Colonic mucosa (tissue), 4 donors: ENCODE data around the gene DCXR. TPM values are rescaled to one million over a fixed set of nuclear protein-coding genes. Genes with fewer than 3 reads are reported as not detected.

ENCODE experiments used
- DNase-seq: peaks from one replicate; pipeline ENCODE4 v3.0.0-alpha.2; 2020
- H3K27ac ChIP-seq: fragments of 200-600 bp; one replicate; pipeline ENCODE4 v1.8.0; 2021
- H3K27me3 ChIP-seq: fragments of 200-600 bp; one replicate; pipeline ENCODE4 v1.8.0; 2021
- H3K36me3 ChIP-seq: fragments of 200-600 bp; one replicate; pipeline ENCODE4 v1.8.0; 2021
- H3K4me1 ChIP-seq: fragments of 200-600 bp; one replicate; pipeline ENCODE4 v1.8.0; 2021; ENCODE audit warnings: mild to moderate bottlenecking
- H3K4me3 ChIP-seq: fragments of 200-600 bp; one replicate; pipeline ENCODE4 v1.8.0; 2021
- H3K9ac ChIP-seq, 2 donors: one replicate each; pipeline ENCODE4 v1.7.0; 2013; ENCODE audit warnings: control low read depth in 2 of 2, low read depth in 2 of 2, low read length in 2 of 2
- H3K9me3 ChIP-seq: fragments of 200-600 bp; one replicate; pipeline ENCODE4 v1.8.0; 2021
- intact Hi-C: fragments of 100-400 bp; cut with DNase I; formaldehyde crosslinking; loops from one replicate; pipeline ENCODE4 v1.14.1; 2022
- total RNA-seq, 2 donors: library from RNA; stranded (reverse); fragmentation: NEBNext Ultra II Directional in 1 of 2; extraction: Animal tissue kit (Norgen Biotek cat#: 25700) in 1 of 2; gene quantifications; one replicate each; pipeline ENCODE4 v1.2.1, GENCODE V29; 2021
- TF ChIP-seq, protein P1 (sequence below): fragments of 200-600 bp; IDR thresholded peaks from one replicate; pipeline ENCODE4 v1.8.0; 2022; ENCODE audit warnings: antibody characterized with exemption, mild to moderate bottlenecking
- donor health status: healthy.
- donor health status: DM: no; HTN: no; CAD: no.
- donor health status: DM: no; HTN: no; CAD: no.

DCXR gene
- total RNA-seq, 2 donors from 2014 or later: 115 to 183 TPM

DNA sequence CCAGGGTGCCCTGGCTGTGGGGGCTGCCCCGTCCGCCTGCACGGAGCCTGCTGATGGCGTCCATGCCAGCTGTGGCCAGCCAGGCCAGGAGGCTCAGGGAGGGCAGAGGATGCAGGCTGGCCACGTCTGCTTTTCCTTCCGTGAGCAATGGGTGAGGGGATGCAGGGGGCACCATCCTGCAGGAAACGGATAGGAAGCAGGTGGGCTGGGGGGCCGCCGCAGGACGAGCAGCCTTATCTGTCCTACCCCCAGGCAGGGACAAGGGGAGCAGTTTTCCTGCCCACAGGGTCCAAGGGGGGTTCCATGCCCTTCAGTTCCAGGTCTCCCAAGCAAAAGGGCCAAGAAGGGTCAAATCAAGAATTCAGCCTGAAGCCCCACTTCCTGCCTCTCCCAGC, 21.4 kb upstream of the DCXR start:
- H3K9me3 ChIP-seq: no peaks in the 10 kb centered on the region
- no peak overlapping the region for H3K27ac ChIP-seq
- TF ChIP-seq, protein P1, sequence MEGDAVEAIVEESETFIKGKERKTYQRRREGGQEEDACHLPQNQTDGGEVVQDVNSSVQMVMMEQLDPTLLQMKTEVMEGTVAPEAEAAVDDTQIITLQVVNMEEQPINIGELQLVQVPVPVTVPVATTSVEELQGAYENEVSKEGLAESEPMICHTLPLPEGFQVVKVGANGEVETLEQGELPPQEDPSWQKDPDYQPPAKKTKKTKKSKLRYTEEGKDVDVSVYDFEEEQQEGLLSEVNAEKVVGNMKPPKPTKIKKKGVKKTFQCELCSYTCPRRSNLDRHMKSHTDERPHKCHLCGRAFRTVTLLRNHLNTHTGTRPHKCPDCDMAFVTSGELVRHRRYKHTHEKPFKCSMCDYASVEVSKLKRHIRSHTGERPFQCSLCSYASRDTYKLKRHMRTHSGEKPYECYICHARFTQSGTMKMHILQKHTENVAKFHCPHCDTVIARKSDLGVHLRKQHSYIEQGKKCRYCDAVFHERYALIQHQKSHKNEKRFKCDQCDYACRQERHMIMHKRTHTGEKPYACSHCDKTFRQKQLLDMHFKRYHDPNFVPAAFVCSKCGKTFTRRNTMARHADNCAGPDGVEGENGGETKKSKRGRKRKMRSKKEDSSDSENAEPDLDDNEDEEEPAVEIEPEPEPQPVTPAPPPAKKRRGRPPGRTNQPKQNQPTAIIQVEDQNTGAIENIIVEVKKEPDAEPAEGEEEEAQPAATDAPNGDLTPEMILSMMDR: no peak
- intact Hi-C loops: no loop called here
- no peak overlapping the region for H3K4me3 ChIP-seq
- DNase-seq: no peak
- no peaks in the 10 kb centered on the region for H3K4me1 ChIP-seq
- H3K36me3 ChIP-seq: peaks cover 19% of the 10 kb centered on the region
- H3K9ac ChIP-seq: no peak overlapping the region
- no peaks in the 10 kb centered on the region for H3K27me3 ChIP-seq

DNA sequence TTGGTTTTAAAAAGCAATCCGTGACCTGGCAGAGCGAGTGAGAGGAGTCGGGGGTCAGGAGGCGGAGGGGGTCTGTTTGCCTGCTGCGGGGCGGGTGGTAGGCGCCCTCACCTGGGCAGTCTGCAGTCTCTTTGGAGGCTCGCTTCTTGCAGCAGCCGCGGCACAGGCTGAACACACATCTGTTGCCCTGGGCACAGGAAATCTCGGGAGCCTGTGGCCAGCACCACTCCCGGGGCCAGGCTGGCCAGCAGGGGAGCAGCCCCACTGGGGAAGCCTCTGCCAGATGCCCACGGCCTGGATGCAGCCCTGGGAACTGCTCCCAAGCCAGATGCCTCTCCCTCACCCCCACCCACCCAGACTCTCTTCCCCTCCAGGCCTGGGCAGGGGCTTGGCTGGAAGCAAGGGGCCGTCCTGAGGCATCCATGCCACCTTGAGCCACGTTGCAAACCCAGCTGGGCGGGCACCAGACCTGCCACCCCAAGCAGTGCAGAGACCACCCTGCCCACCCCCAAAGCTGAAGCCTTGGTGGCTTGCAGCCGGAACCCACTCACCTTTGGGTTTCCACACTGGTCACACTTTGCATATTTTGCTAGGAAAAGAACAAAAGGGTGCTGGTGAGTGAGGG, 20.8 kb upstream of the DCXR start:
- Histone ChIP-seq H3K4me3 (no peak overlapping the region), H3K27ac (no peak overlapping the region), H3K27me3 (no peaks in the 10 kb centered on the region), H3K9ac (no peak overlapping the region), H3K9me3 (no peaks in the 10 kb centered on the region), H3K4me1 (no peaks in the 10 kb centered on the region), H3K36me3 (peaks cover 19% of the 10 kb centered on the region)
- no peak for DNase-seq
- TF ChIP-seq, protein P1: no peak
- intact Hi-C loops: no loop called here

DNA sequence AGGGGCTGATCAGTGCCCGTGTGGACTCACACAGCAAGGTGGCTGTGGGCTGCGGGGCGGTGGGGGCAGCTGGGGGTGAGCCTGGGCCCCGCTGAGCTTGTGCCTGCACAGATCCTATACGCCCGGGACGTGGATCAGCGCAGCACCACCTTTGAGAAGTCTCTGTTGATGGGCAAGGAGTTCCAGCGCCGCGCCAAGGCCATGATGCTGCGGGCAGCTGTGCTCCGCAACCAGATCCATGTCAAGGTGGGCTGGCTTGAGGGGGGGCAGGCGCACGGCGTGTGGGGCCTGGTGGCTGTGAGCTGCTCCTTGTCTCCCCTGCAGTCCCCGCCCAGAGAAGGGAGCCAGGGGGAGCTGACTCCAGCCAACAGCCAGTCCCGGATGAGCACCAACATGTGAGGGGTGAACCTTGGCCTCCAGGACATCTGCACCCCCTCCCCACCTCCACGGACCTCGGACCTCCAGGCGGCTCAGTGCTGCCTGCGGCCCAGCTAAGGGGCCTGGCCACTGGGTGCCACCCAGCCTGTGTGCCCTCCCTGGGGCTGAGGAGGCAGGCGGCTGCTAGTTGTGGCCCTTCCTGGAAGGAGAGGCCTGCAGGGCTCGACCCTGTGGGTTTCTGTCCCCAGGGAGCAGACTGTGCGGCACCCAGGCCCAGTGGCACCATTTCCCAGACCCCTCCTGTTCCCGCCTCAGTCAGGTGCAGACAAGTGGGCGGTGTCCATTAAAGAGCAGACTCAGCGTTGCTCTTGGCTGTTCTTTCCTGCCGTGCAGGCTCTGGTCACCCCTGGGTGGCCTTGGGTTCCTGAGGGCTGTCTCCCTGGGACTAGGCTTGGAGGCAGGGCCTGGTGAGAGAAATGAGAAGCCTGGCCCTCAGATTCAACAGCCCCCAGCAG, 19.5 kb upstream of the DCXR start:
- H3K27ac ChIP-seq: no peak overlapping the region
- peaks cover 19% of the 10 kb centered on the region for H3K36me3 ChIP-seq
- H3K9me3 ChIP-seq: no peaks in the 10 kb centered on the region
- H3K27me3 ChIP-seq: no peaks in the 10 kb centered on the region
- TF ChIP-seq, protein P1: no peak
- no peak overlapping the region for H3K9ac ChIP-seq
- intact Hi-C loops: no loop called here
- DNase-seq: no peak
- H3K4me1 ChIP-seq: peaks cover 10% of the 10 kb centered on the region
- no peak overlapping the region for H3K4me3 ChIP-seq

- DNase-seq: no peak
- H3K36me3 ChIP-seq: peaks cover 18% of the 10 kb centered on the region
- H3K4me3 ChIP-seq: no peak overlapping the region
- no peak overlapping the region for H3K9ac ChIP-seq
- no peaks in the 10 kb centered on the region for H3K9me3 ChIP-seq
- no peak overlapping the region for H3K27ac ChIP-seq
- H3K4me1 ChIP-seq: peaks cover 10% of the 10 kb centered on the region
- no peaks in the 10 kb centered on the region for H3K27me3 ChIP-seq
- intact Hi-C loops: no loop called here
- TF ChIP-seq, protein P1: no peak
Measured at GRCh38 chr17:82055965-82056728, 18.6 kb upstream of the DCXR start.
